Subcutaneous abdominal adipose tissue (tissue), 5 donors: ENCODE results near the gene INSC.

Experiments used
- H3K27ac ChIP-seq: one replicate; pipeline ENCODE4 v1.7.0; 2013; ENCODE audit warnings: low read depth, mild to moderate bottlenecking, inconsistent platforms, low read length, moderate library complexity
- H3K27me3 ChIP-seq, 5 donors: one replicate each; pipeline ENCODE4 v1.7.0; 2013; ENCODE audit warnings: low read length in 5 of 5, inconsistent platforms in 1 of 5; ENCODE audit not compliant: control insufficient read depth in 5 of 5, insufficient read depth in 4 of 5
- H3K36me3 ChIP-seq, 5 donors: one replicate each; pipeline ENCODE4 v1.7.0; 2013; ENCODE audit warnings: low read length in 5 of 5; ENCODE audit not compliant: control insufficient read depth in 5 of 5, insufficient read depth in 5 of 5
- H3K4me1 ChIP-seq, 5 donors: one replicate each; pipeline ENCODE4 v1.7.0; 2013; ENCODE audit warnings: low read length in 5 of 5, mild to moderate bottlenecking in 3 of 5, moderate library complexity in 1 of 5; ENCODE audit not compliant: control insufficient read depth in 5 of 5, insufficient read depth in 5 of 5
- H3K4me3 ChIP-seq, 5 donors: one replicate each; pipeline ENCODE4 v1.7.0; 2013; ENCODE audit warnings: low read length in 5 of 5, low read depth in 1 of 5
- H3K9ac ChIP-seq, 5 donors: one replicate each; pipeline ENCODE4 v1.7.0; 2013; ENCODE audit warnings: low read length in 5 of 5, mild to moderate bottlenecking in 4 of 5, moderate library complexity in 3 of 5
- H3K9me3 ChIP-seq, 5 donors: one replicate each; pipeline ENCODE4 v1.7.0; 2013; ENCODE audit warnings: low read length in 5 of 5; ENCODE audit not compliant: control insufficient read depth in 5 of 5
- donor health status: healthy.
- donor health status: healthy.
- donor health status: healthy.
- donor health status: healthy.
- donor health status: healthy.

INSC gene

DNA sequence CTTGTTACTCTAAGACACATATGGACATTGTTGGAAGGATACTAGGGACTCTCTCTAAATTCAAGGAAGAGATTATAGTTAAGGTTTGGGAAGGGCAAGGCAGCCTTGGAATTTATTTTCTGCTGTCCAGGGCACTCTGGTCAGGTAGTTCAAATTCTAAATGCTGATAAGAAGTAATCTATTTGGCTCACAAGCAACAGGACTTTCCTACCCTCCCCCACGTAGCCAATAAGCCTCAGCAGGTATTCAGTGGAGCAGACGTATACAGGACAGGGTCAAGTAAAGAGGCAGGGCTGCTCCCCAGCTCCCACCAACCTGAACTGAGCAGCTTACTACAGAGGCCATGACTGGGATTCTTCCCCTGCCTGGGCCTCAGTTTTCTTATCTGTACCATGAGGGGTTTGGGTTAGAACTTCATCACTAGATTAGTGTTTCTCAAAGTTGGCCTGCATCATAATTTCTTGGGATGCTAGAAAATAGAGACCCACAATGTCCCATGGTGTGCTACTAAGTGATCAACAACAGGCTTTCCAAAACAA lies 6.1 kb upstream of the INSC start:
- H3K9me3 ChIP-seq, result no peaks in the 10 kb centered on the region
- H3K9ac ChIP-seq, result no peak overlapping the region
- no peak overlapping the region for H3K4me3 ChIP-seq
- no peaks in the 10 kb centered on the region for H3K36me3 ChIP-seq
- H3K27ac ChIP-seq, result no peak overlapping the region
- H3K27me3 ChIP-seq, result no peaks in the 10 kb centered on the region
- H3K4me1 ChIP-seq, result no peaks in the 10 kb centered on the region

- Histone ChIP-seq H3K36me3 (no peaks in the 10 kb centered on the region), H3K9me3 (no peaks in the 10 kb centered on the region), H3K4me1 (peaks cover 0 to 4% (median 0%) of the 10 kb centered on the region in 5 donors), H3K27me3 (peaks cover 0 to 4% (median 2%) of the 10 kb centered on the region in 5 donors), H3K4me3 (no peak overlapping the region), H3K27ac (no peak overlapping the region), H3K9ac (no peak overlapping the region)
These were observed 5.1 kb upstream of the INSC start for GRCh38 chr11:15109602-15110001.

DNA sequence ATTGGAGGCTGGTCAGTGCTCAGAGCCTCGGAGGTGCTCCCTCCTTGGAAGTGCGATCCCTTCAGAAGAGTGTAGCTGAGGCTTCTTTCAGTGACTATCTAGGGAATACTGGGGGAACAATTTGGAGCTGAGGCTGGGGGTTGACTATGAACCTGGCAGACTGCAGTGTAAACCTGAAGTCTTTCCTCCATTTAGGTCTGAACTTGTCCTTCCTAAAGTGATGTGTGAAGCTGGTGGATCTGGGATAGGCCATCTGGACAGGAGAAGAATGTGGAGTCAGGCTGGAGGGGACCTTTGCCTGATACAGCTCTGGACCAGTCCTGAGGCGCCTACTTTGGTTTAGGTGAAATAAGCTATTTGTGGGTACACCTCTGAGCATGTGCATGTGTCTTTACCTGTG lies 3.5 kb upstream of the INSC start:
- no peaks in the 10 kb centered on the region for H3K36me3 ChIP-seq
- no peaks in the 10 kb centered on the region for H3K9me3 ChIP-seq

GRCh38 chr11:15112131-15112541 lies 2.6 kb upstream of the INSC start:
- H3K4me1 ChIP-seq, result peaks cover 0 to 8% (median 3%) of the 10 kb centered on the region in 5 donors
- H3K27ac ChIP-seq, result no peak overlapping the region
- no peaks in the 10 kb centered on the region for H3K9me3 ChIP-seq
- H3K36me3 ChIP-seq, result no peaks in the 10 kb centered on the region
- no peak overlapping the region for H3K4me3 ChIP-seq
- H3K27me3 ChIP-seq, result peaks cover 3 to 20% (median 18%) of the 10 kb centered on the region in 5 donors
- no peak overlapping the region for H3K9ac ChIP-seq

More for the DNA sequence above, 3.5 kb upstream of the INSC start:
- H3K27me3 ChIP-seq, result peaks cover 3 to 17% (median 15%) of the 10 kb centered on the region in 5 donors
- no peak overlapping the region for H3K27ac ChIP-seq
- H3K9ac ChIP-seq, result no peak overlapping the region
- peaks cover 0 to 8% (median 3%) of the 10 kb centered on the region in 5 donors for H3K4me1 ChIP-seq
- no peak overlapping the region for H3K4me3 ChIP-seq

- Histone ChIP-seq H3K9ac (no peak overlapping the region), H3K9me3 (no peaks in the 10 kb centered on the region), H3K36me3 (no peaks in the 10 kb centered on the region), H3K27ac (no peak overlapping the region), H3K27me3 (peaks cover 3 to 24% (median 22%) of the 10 kb centered on the region in 5 donors), H3K4me1 (peaks cover 0 to 8% (median 3%) of the 10 kb centered on the region in 5 donors), H3K4me3 (no peak overlapping the region)
These were observed 1.3 kb upstream of the INSC start for GRCh38 chr11:15113381-15113780.

GRCh38 chr11:15115686-15116085 lies 963 bp downstream of the INSC start:
- Histone ChIP-seq H3K4me3 (no peak overlapping the region), H3K9me3 (no peaks in the 10 kb centered on the region), H3K36me3 (no peaks in the 10 kb centered on the region), H3K4me1 (peaks cover 0 to 8% (median 3%) of the 10 kb centered on the region in 5 donors), H3K27ac (no peak overlapping the region), H3K27me3 (peaks cover 3 to 24% (median 23%) of the 10 kb centered on the region in 5 donors), H3K9ac (no peak overlapping the region)

GRCh38 chr11:15117751-15118150 lies 3.0 kb downstream of the INSC start:
- H3K4me1 ChIP-seq, result peaks cover 0 to 8% (median 3%) of the 10 kb centered on the region in 5 donors
- H3K27me3 ChIP-seq, result peaks cover 3 to 24% (median 23%) of the 10 kb centered on the region in 5 donors
- no peak overlapping the region for H3K4me3 ChIP-seq
- H3K27ac ChIP-seq, result no peak overlapping the region
- no peaks in the 10 kb centered on the region for H3K36me3 ChIP-seq
- no peak overlapping the region for H3K9ac ChIP-seq
- H3K9me3 ChIP-seq, result no peaks in the 10 kb centered on the region

- Histone ChIP-seq H3K36me3 (no peaks in the 10 kb centered on the region), H3K4me1 (peaks cover 0 to 8% (median 3%) of the 10 kb centered on the region in 5 donors), H3K27ac (no peak overlapping the region), H3K27me3 (peaks cover 3 to 24% (median 23%) of the 10 kb centered on the region in 5 donors), H3K9me3 (no peaks in the 10 kb centered on the region), H3K9ac (no peak overlapping the region), H3K4me3 (no peak overlapping the region)
These were observed 3.7 kb downstream of the INSC start for GRCh38 chr11:15118431-15118830.

DNA sequence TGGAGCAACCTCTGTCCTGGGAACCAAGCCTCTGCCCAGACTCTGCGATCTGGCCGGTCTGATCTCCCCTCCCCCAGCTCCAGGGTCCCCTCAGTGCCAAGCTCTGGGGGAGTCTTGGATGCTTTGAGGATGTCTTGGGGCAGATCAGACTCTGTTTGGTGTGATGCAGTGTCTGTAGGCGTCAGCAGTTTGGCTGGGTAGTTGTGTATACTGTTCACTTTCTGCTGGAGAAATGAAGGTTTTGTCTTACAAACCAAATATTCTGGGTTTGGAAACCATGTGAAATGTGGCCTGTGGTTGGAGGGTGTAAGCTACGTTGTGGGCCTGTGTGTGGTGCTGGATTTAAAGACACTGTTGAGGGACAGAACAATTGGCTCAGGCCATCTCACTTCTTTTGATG lies 4.6 kb downstream of the INSC start:
- H3K4me1 ChIP-seq, result peaks cover 0 to 6% (median 3%) of the 10 kb centered on the region in 5 donors
- no peaks in the 10 kb centered on the region for H3K36me3 ChIP-seq
- peaks cover 3 to 28% (median 21%) of the 10 kb centered on the region in 5 donors for H3K27me3 ChIP-seq
- no peak overlapping the region for H3K9ac ChIP-seq
- H3K4me3 ChIP-seq, result no peak overlapping the region
- H3K27ac ChIP-seq, result no peak overlapping the region
- no peaks in the 10 kb centered on the region for H3K9me3 ChIP-seq

DNA sequence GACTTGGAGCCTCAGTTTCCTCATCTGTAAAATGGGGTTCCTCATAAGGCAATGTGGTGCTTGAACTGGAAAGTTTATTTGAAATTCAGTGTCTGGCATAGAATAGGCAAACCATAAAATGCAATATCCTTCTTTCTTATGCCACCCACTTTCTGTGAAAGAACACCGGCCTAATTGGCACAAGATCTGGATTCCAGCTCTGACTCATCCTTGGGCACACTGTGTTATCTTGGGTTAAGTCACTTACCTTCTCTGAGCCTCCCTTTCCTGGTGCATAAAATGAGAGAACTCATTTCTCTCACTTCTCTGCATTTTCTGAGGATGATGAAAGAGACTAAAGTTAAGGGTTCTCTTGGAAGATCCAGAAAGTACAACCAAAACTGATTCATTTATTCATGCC lies 5.1 kb downstream of the INSC start:
- Histone ChIP-seq H3K9me3 (no peaks in the 10 kb centered on the region), H3K27ac (no peak overlapping the region), H3K36me3 (no peaks in the 10 kb centered on the region), H3K27me3 (peaks cover 3 to 26% (median 20%) of the 10 kb centered on the region in 5 donors), H3K4me3 (no peak overlapping the region), H3K9ac (no peak overlapping the region), H3K4me1 (peaks cover 0 to 3% (median 2%) of the 10 kb centered on the region in 5 donors)
